ENCODE results near the gene CACNA1G. TPM values are rescaled to one million over a fixed set of nuclear protein-coding genes. Genes with fewer than 3 reads are reported as not detected.

The CACNA1G gene
- total RNA-seq, 1 donor from 2014 or later = 0.19 TPM

- Mint-ChIP-seq H3K4me3 (ENCODE audit: low read depth) (no peak overlapping the region), H3K36me3 (ENCODE audit: insufficient read depth) (no peaks in the 10 kb centered on the region), H3K4me1 (ENCODE audit: low read depth) (peaks cover 18% of the 10 kb centered on the region), H3K27ac (no peak overlapping the region), H3K9me3 (ENCODE audit: low read depth) (no peaks in the 10 kb centered on the region), H3K27me3 (no peaks in the 10 kb centered on the region)
- TF ChIP-seq, protein P1, sequence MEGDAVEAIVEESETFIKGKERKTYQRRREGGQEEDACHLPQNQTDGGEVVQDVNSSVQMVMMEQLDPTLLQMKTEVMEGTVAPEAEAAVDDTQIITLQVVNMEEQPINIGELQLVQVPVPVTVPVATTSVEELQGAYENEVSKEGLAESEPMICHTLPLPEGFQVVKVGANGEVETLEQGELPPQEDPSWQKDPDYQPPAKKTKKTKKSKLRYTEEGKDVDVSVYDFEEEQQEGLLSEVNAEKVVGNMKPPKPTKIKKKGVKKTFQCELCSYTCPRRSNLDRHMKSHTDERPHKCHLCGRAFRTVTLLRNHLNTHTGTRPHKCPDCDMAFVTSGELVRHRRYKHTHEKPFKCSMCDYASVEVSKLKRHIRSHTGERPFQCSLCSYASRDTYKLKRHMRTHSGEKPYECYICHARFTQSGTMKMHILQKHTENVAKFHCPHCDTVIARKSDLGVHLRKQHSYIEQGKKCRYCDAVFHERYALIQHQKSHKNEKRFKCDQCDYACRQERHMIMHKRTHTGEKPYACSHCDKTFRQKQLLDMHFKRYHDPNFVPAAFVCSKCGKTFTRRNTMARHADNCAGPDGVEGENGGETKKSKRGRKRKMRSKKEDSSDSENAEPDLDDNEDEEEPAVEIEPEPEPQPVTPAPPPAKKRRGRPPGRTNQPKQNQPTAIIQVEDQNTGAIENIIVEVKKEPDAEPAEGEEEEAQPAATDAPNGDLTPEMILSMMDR (IDR thresholded peaks at IDR 0.05; ENCODE audit: unreplicated experiment) = no peak
- no peak for DNase-seq (ENCODE audit: low spot score, unreplicated experiment)
Measured at GRCh38 chr17:50657627-50658026, 97.1 kb downstream of the CACNA1G start.

DNA sequence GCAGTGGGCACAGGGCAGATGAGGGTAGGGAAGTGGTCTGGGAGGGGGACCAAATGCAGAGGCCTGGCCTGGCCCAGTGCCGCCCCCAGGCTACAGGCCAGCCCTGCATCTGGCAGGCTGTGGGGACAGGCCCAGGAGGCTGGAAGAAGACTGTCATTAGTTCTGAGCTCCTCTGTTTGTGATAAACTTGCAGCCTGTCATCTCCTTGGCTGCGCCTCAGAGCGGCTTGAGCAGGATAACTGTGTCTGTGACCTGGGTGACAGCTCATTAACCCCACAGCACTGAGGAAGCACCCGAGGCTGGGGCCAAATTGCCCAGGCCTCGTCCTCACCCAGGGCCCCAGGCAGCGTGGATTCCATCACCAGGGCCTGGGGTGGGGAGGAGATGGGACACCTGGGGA is 98.1 kb downstream of the CACNA1G start:
- Mint-ChIP-seq H3K27ac (no peak overlapping the region), H3K4me3 (ENCODE audit: low read depth) (no peak overlapping the region), H3K27me3 (peaks cover 3% of the 10 kb centered on the region), H3K4me1 (ENCODE audit: low read depth) (peaks cover 18% of the 10 kb centered on the region), H3K9me3 (ENCODE audit: low read depth) (no peaks in the 10 kb centered on the region), H3K36me3 (ENCODE audit: insufficient read depth) (no peaks in the 10 kb centered on the region)
- TF ChIP-seq, protein P1 (IDR thresholded peaks at IDR 0.05; ENCODE audit: unreplicated experiment) = no peak
- no peak for DNase-seq (ENCODE audit: low spot score, unreplicated experiment)

GRCh38 chr17:50659179-50659578 is 98.7 kb downstream of the CACNA1G start:
- peaks cover 3% of the 10 kb centered on the region for H3K27me3 Mint-ChIP-seq
- TF ChIP-seq, protein P1 (IDR thresholded peaks at IDR 0.05; ENCODE audit: unreplicated experiment) = no peak
- no peak for DNase-seq (ENCODE audit: low spot score, unreplicated experiment)
- no peaks in the 10 kb centered on the region for H3K36me3 Mint-ChIP-seq (ENCODE audit: insufficient read depth)
- H3K4me1 Mint-ChIP-seq (ENCODE audit: low read depth) = peaks cover 18% of the 10 kb centered on the region
- no peak overlapping the region for H3K4me3 Mint-ChIP-seq (ENCODE audit: low read depth)
- no peaks in the 10 kb centered on the region for H3K9me3 Mint-ChIP-seq (ENCODE audit: low read depth)
- no peak overlapping the region for H3K27ac Mint-ChIP-seq

- peaks cover 3% of the 10 kb centered on the region for H3K27me3 Mint-ChIP-seq
- no peak overlapping the region for H3K4me3 Mint-ChIP-seq (ENCODE audit: low read depth)
- H3K4me1 Mint-ChIP-seq (ENCODE audit: low read depth) = peaks cover 18% of the 10 kb centered on the region
- no peaks in the 10 kb centered on the region for H3K36me3 Mint-ChIP-seq (ENCODE audit: insufficient read depth)
- DNase-seq (ENCODE audit: low spot score, unreplicated experiment) = no peak
- no peaks in the 10 kb centered on the region for H3K9me3 Mint-ChIP-seq (ENCODE audit: low read depth)
- TF ChIP-seq, protein P1 (IDR thresholded peaks at IDR 0.05; ENCODE audit: unreplicated experiment) = no peak
- H3K27ac Mint-ChIP-seq = no peak overlapping the region
Measured at GRCh38 chr17:50660042-50660886, 99.7 kb downstream of the CACNA1G start.

GRCh38 chr17:50660887-50661345 is 100.4 kb downstream of the CACNA1G start:
- H3K9me3 Mint-ChIP-seq (ENCODE audit: low read depth) = no peaks in the 10 kb centered on the region
- peak overlapping the region; percentile 88 for H3K27ac Mint-ChIP-seq
- H3K27me3 Mint-ChIP-seq = peaks cover 3% of the 10 kb centered on the region
- H3K36me3 Mint-ChIP-seq (ENCODE audit: insufficient read depth) = no peaks in the 10 kb centered on the region
- TF ChIP-seq, protein P1 (IDR thresholded peaks at IDR 0.05; ENCODE audit: unreplicated experiment) = no peak
- no peak overlapping the region for H3K4me3 Mint-ChIP-seq (ENCODE audit: low read depth)
- no peak for DNase-seq (ENCODE audit: low spot score, unreplicated experiment)
- H3K4me1 Mint-ChIP-seq (ENCODE audit: low read depth) = peaks cover 18% of the 10 kb centered on the region

All from progenitor cell of endocrine pancreas (in vitro differentiated cells).